Left colon (tissue), 2 donors: ENCODE data around the gene SYK. TPM values are rescaled to one million over a fixed set of nuclear protein-coding genes. Genes with fewer than 3 reads are reported as not detected.

Experiments used
- total RNA-seq, 2 donors: library from RNA; stranded (reverse); fragmentation: NEBNext Ultra II Directional; extraction: Animal tissue kit (Norgen Biotek cat#: 25700); gene quantifications; one replicate each; pipeline ENCODE4 v1.2.1, GENCODE V29; 2021
- donor health status: DM: no; HTN: no; CAD: no.
- donor health status: DM: yes; HTN: yes; CAD: no.

SYK gene
- total RNA-seq, 2 donors from 2014 or later: 45.1 to 59.7 TPM

Other genes with a start within 250 kb of the SYK start
- under 1 TPM; 0.06 to 0.14 TPM for gene DIRAS2, start 159.0 kb upstream of the SYK start, total RNA-seq